Spleen (tissue), 11 donors: ENCODE results near the gene UBA52. TPM values are rescaled to one million over a fixed set of nuclear protein-coding genes. Genes with fewer than 3 reads are reported as not detected.

ENCODE experiments used
- DNase-seq: peaks from one replicate; pipeline ENCODE4 v3.0.0-alpha.2; 2020
- H3K27ac ChIP-seq, 8 donors: fragments of 200-600 bp; sonication (generic) in 7 of 8; 1 replicate in 4 of 8; 2 replicates in 4 of 8; pipeline versions ENCODE4 v1.5.0 to v1.8.0; 2016 to 2021; ENCODE audit warnings: inconsistent platforms in 4 of 8, mild to moderate bottlenecking in 4 of 8, moderate library complexity in 1 of 8
- H3K27me3 ChIP-seq, 7 donors: fragments of 200-600 bp; sonication (generic) in 6 of 7; replicated peaks in 1 of 7; 1 replicate in 4 of 7; 2 replicates in 3 of 7; pipeline versions ENCODE4 v1.5.0 to v1.8.0; 2016 to 2021; ENCODE audit warnings: inconsistent platforms in 3 of 7, mild to moderate bottlenecking in 1 of 7
- H3K36me3 ChIP-seq, 6 donors: fragments of 200-600 bp; sonication (generic) in 5 of 6; 1 replicate in 4 of 6; 2 replicates in 2 of 6; pipeline versions ENCODE4 v1.5.0 to v1.8.0; 2016 to 2021; ENCODE audit warnings: inconsistent platforms in 2 of 6
- H3K4me1 ChIP-seq, 6 donors: fragments of 200-600 bp; sonication (generic) in 5 of 6; 1 replicate in 3 of 6; 2 replicates in 3 of 6; pipeline versions ENCODE4 v1.5.0 to v1.8.0; 2016 to 2021; ENCODE audit warnings: inconsistent platforms in 3 of 6
- H3K4me3 ChIP-seq, 8 donors: fragments of 200-600 bp; sonication (generic) in 7 of 8; 1 replicate in 4 of 8; 2 replicates in 4 of 8; pipeline versions ENCODE4 v1.5.0 to v1.8.0; 2016 to 2021; ENCODE audit warnings: inconsistent platforms in 4 of 8, mild to moderate bottlenecking in 4 of 8, moderate library complexity in 2 of 8
- H3K9me3 ChIP-seq, 8 donors: fragments of 200-600 bp; sonication (generic) in 7 of 8; 1 replicate in 4 of 8; 2 replicates in 4 of 8; pipeline versions ENCODE4 v1.5.0 to v1.8.0; 2016 to 2021; ENCODE audit warnings: inconsistent platforms in 4 of 8
- POLR2A ChIP-seq, 3 donors: fragments of 450-650 bp; IDR thresholded peaks; one replicate each; pipeline ENCODE4 v1.5.1; 2017; ENCODE audit warnings: antibody characterized with exemption in 3 of 3, mild to moderate bottlenecking in 1 of 3
- POLR2AphosphoS5 ChIP-seq, 3 donors: sonication (generic); formaldehyde crosslinking; IDR thresholded peaks; one replicate each; pipeline ENCODE4 v1.5.1; 2017; ENCODE audit warnings: antibody characterized with exemption in 3 of 3
- WGBS, 5 donors: extraction: QIAGEN DNeasy Blood & Tissue Kit in 3 of 5; methylation state at CpG; one replicate each; pipeline versions ENCODE4 v1.1.5 to v1.1.7; 2013 to 2018; 5-methylcytosine and 5-hydroxymethylcytosine counted together
- intact Hi-C: fragments of 100-400 bp; cut with DNase I; formaldehyde crosslinking; loops from one replicate; pipeline ENCODE4 v1.15.0; 2023; ENCODE audit warnings: low total_unique reads
- polyA plus RNA-seq, 3 donors: library from polyadenylated mRNA; stranded (reverse); fragments of 200-250 nt; gene quantifications; one replicate each; pipeline ENCODE4 v1.2.1, GENCODE V29; 2013
- total RNA-seq, 7 donors: library from RNA; depleted of rRNA in 3 of 7; stranded (reverse); fragments of >200 nt in 3 of 7; fragmentation: NEBNext Ultra II Directional in 4 of 7; extraction: Animal tissue kit (Norgen Biotek cat#: 25700) in 4 of 7; gene quantifications; one replicate each; pipeline versions ENCODE4 v1.1.0 to v1.2.1, GENCODE V29; 2016 to 2021
- TF ChIP-seq, protein P1 (sequence below), 11 experiments: fragments of 200-600 bp in 7 of 11; fragments of 450-650 bp in 4 of 11; sonication (generic) in 4 of 11; IDR thresholded peaks in 8 of 11; conservative IDR thresholded peaks in 3 of 11; 1 replicate in 7 of 11; 2 replicates in 4 of 11; pipeline versions ENCODE4 v1.4.0 to v1.8.0; 2016 to 2021; ENCODE audit warnings: antibody characterized with exemption in 11 of 11, inconsistent platforms in 4 of 11, mild to moderate bottlenecking in 1 of 11
- donor health status: healthy with polysubstance abuse.
- donor health status: DM: no; HTN: no; CAD: no; lungs with moderate emphysema.
- donor health status: DM: no; HTN: no; CAD: no.
- donor health status: Bipolar disorder and iron deficiency.
- donor health status: healthy.
- donor health status: DM: no; HTN: no; CAD: no.
- donor health status: DM: yes; HTN: yes; CAD: no.

The UBA52 gene
- total and polyA plus RNA-seq, 10 donors, result 650 to 2,132 (median 1,063) TPM

DNA sequence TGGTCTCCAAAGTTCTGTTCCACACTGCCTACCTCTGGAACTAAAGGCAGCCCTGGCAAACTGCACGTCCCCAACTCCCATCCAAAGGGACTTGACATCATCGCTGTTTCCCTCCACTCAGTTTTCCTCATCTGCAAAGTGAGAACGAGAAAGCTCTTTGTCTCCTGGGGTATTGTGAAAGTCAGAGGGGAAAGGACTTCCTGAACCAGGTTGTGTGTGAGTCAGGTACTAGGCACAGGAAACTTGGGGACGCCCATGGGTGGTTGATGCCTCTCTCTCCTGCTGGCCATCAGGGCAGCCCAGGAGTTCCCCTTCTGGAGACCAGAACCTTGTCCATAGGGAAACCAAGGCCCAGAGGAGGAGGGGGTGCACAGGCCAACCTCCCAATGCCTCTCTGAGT, 30.2 kb downstream of the UBA52 start:
- intact Hi-C loops, result no loop called here
- Histone ChIP-seq H3K27ac (no peak overlapping the region), H3K27me3 (peaks cover 10 to 95% (median 60%) of the 10 kb centered on the region in 7 donors), H3K9me3 (no peaks in the 10 kb centered on the region), H3K36me3 (no peaks in the 10 kb centered on the region), H3K4me1 (peaks cover 0 to 40% (median 19%) of the 10 kb centered on the region in 6 donors), H3K4me3 (no peak overlapping the region)
- 58 to 71% (median 69%) methylated on average over 4 of the region's 4 CpGs for WGBS, 5 donors
- no peak for DNase-seq
- TF ChIP-seq, protein P1, sequence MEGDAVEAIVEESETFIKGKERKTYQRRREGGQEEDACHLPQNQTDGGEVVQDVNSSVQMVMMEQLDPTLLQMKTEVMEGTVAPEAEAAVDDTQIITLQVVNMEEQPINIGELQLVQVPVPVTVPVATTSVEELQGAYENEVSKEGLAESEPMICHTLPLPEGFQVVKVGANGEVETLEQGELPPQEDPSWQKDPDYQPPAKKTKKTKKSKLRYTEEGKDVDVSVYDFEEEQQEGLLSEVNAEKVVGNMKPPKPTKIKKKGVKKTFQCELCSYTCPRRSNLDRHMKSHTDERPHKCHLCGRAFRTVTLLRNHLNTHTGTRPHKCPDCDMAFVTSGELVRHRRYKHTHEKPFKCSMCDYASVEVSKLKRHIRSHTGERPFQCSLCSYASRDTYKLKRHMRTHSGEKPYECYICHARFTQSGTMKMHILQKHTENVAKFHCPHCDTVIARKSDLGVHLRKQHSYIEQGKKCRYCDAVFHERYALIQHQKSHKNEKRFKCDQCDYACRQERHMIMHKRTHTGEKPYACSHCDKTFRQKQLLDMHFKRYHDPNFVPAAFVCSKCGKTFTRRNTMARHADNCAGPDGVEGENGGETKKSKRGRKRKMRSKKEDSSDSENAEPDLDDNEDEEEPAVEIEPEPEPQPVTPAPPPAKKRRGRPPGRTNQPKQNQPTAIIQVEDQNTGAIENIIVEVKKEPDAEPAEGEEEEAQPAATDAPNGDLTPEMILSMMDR (IDR thresholded peaks at IDR 0.05 in 8 of 11, conservative IDR thresholded peaks at IDR 0.05 in 3 of 11), result no peak
- TF ChIP-seq POLR2AphosphoS5 (IDR thresholded peaks at IDR 0.05) (no peak), POLR2A (IDR thresholded peaks at IDR 0.05) (no peak)

DNA sequence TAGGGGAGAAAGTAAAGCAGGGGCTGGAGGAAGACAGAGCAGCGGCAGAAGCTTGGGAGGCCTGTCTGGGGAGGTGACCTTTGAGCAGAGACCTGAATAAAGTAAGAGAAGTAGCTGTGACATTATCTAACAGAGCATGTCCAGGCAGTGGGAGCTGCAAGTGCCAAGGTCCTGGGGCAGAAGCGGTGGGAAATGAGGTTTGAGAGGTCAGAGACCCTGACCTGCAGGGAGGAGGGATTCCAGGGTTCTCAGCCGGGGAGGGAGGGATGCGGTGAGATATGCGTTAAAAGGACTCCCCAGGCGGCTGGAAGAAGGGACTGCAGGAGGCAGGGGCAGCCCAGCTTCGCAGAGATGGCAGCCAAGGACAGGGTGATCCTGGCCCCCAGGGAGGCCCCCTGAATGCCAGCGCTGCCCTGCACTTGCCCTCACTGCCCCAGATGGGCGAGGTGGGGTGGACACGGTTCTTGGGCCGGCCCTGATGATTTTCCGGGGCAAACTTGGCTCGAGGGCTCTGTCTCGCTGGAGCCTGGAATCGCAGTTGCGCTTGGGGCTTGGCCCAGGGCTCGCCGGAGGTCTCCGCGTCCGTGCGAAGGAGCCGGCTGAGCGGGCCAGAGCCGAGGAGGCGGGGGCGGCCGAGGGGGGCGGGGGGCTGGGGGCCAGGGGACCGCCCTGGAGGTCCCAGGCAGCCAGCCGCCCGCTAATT, 31.7 kb downstream of the UBA52 start:
- TF ChIP-seq, protein P1 (IDR thresholded peaks at IDR 0.05 in 8 of 11, conservative IDR thresholded peaks at IDR 0.05 in 3 of 11), result peak in 3 of 11 experiments; percentile 11 to 25 (median 24)
- TF ChIP-seq POLR2AphosphoS5 (IDR thresholded peaks at IDR 0.05) (no peak), POLR2A (IDR thresholded peaks at IDR 0.05) (no peak)
- Histone ChIP-seq H3K27me3 (peaks cover 10 to 98% (median 75%) of the 10 kb centered on the region in 7 donors), H3K27ac (no peak overlapping the region), H3K9me3 (no peaks in the 10 kb centered on the region), H3K36me3 (no peaks in the 10 kb centered on the region), H3K4me1 (peaks cover 7 to 48% (median 28%) of the 10 kb centered on the region in 6 donors), H3K4me3 (no peak overlapping the region)
- WGBS, 5 donors, result 4 to 14% (median 6%) methylated on average over 11 to 32 of the region's 32 CpGs
- intact Hi-C loops, result no loop called here
- DNase-seq, result no peak

DNA sequence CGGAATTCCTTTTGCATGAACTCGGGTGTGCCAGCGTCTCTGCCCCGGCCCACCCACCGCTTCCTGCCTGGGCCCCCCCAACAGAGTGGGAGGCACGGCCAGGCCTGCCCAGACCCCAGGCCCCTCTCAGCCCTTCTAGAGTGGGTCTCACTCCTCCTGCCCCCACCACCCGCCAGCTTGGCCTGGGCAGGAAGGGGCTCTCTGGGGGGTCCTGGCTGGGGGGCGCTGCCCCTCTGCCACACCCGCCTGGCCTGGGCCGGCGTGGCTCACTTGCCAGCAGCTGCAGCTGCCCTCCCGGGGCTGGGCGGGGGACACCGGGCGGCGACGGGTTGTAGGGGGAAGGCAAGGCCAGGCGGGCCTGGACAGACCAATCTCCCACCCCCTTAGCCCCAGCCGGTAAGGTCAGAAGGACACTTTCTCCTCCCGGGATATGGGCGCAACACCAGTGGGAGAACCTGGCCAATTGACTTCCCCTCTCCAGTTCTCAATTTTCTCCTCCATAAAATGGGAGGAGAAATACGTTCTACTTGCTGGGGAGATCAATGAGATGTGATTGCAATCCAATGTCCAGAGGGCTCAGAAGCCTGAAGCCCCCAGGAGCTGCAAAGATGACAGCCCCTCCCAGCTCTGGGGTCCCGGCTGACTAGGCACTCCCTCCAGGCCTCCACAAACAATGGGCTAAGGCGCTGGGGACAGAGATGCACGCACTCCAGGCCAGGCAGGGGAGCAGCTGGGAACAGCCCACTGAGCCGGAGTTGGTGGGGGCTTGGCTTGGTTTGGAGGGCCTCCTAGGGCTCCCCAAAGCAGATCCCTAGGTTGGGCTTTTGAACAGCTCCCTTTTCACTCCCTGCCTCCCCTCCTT, 32.5 kb downstream of the UBA52 start:
- Histone ChIP-seq H3K4me1 (peaks cover 7 to 49% (median 28%) of the 10 kb centered on the region in 6 donors), H3K4me3 (no peak overlapping the region), H3K27ac (no peak overlapping the region), H3K36me3 (no peaks in the 10 kb centered on the region), H3K9me3 (no peaks in the 10 kb centered on the region), H3K27me3 (peaks cover 10 to 98% (median 77%) of the 10 kb centered on the region in 7 donors)
- TF ChIP-seq POLR2A (IDR thresholded peaks at IDR 0.05) (no peak), POLR2AphosphoS5 (IDR thresholded peaks at IDR 0.05) (no peak)
- TF ChIP-seq, protein P1 (IDR thresholded peaks at IDR 0.05 in 8 of 11, conservative IDR thresholded peaks at IDR 0.05 in 3 of 11), result no peak
- no peak for DNase-seq
- 9 to 13% (median 11%) methylated on average over 16 to 26 of the region's 26 CpGs for WGBS, 5 donors
- intact Hi-C loops, result no loop called here

DNA sequence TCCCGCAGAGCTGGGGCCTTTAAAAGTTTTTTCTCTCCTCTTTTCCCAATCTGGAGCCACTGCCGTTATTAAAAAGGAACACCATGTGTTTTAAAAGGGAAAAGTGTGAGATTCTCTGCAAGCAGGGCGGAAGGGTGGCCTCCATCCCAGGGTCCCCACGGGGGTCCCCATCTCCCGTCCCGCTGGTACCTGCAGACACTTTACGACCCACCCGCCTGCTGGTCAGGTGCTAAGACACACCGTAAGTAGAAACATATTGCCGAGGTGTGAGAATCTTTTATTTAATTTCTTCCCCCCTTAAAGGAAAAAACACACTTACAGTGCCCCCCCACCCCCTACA, 33.1 kb downstream of the UBA52 start:
- Histone ChIP-seq H3K27me3 (peaks cover 12 to 98% (median 78%) of the 10 kb centered on the region in 7 donors), H3K9me3 (no peaks in the 10 kb centered on the region), H3K27ac (no peak overlapping the region), H3K4me3 (no peak overlapping the region), H3K36me3 (no peaks in the 10 kb centered on the region), H3K4me1 (peaks cover 7 to 49% (median 28%) of the 10 kb centered on the region in 6 donors)
- WGBS, 5 donors, result 10 to 16% (median 12%) methylated on average over 10 of the region's 10 CpGs
- DNase-seq, result no peak
- intact Hi-C loops, result no loop called here
- TF ChIP-seq, protein P1 (IDR thresholded peaks at IDR 0.05 in 8 of 11, conservative IDR thresholded peaks at IDR 0.05 in 3 of 11), result no peak
